ENCODE measurements around the gene B3GNT2. TPM values are rescaled to one million over a fixed set of nuclear protein-coding genes. Genes with fewer than 3 reads are reported as not detected.
A peak's percentile ranks its signal among the peaks of the same experiment; 100 is the strongest.

The B3GNT2 gene
- polyA plus RNA-seq, 1 of the 3 experiments (the other 2 are of a cell fraction): 6.3 TPM

GRCh38 chr2:62270728-62271127, 74.8 kb downstream of the B3GNT2 start:
- no peaks in the 10 kb centered on the region for H3K36me3 ChIP-seq (replicated peaks in 1 of 2; ENCODE audit: control insufficient read depth in 1 of 2, insufficient read depth in 2 of 2, low read length in 1 of 2)
- CTCF ChIA-PET: interaction anchor here (0.7 kb wide), 1 partner anchor 71 kb away, joined by 3 read pairs; no protein-coding TSS in a partner anchor
- H3K4me1 ChIP-seq (ENCODE audit: control insufficient read depth in 1 of 2, insufficient read depth in 2 of 2, low read depth in 1 of 2, low read length in 1 of 2): no peaks in the 10 kb centered on the region; a peak in 1 of 4 replicates
- WGBS (ENCODE audit: low lambda C conversion rate): 11% methylated on average over 3 of the region's 3 CpGs
- H3F3A ChIP-seq (replicated peaks; ENCODE audit: insufficient read depth): no peaks in the 10 kb centered on the region
- no peaks in the 10 kb centered on the region for H3K27me3 ChIP-seq (ENCODE audit: insufficient read depth)
- H3K4me3 ChIP-seq (ENCODE audit: low read depth in 2 of 2, low read length in 1 of 2): no peak overlapping the region
- DNase-seq: peak; percentile 49
- no peaks in the 10 kb centered on the region for H3K9me2 ChIP-seq
- no peak overlapping the region for H3K9ac ChIP-seq
- H3K4me2 ChIP-seq: no peak overlapping the region
- POLR2A ChIA-PET: no interaction called here
- no peak overlapping the region for H2AFZ ChIP-seq (ENCODE audit: low read depth)
- no peaks in the 10 kb centered on the region for H4K20me1 ChIP-seq (ENCODE audit: insufficient read depth)
- no peak overlapping the region for H3K27ac ChIP-seq (ENCODE audit: low read depth in 2 of 2, low read length in 1 of 2)
- H3K9me3 ChIP-seq: no peaks in the 10 kb centered on the region
- no peak for TF ChIP-seq NFIC (IDR thresholded peaks at IDR 0.05; ENCODE audit: borderline replicate concordance)
- no peak for TF ChIP-seq USF1 (IDR thresholded peaks at IDR 0.05; ENCODE audit: borderline replicate concordance, low read depth)
- TF ChIP-seq RCOR1 (IDR thresholded peaks at IDR 0.05; ENCODE audit: low read length): 0 out of 2 replicates have a peak, but pooled peaks have one; percentile 34
- no peaks in the 10 kb centered on the region for H3K79me2 ChIP-seq (ENCODE audit: insufficient read depth)

Small RNA genes within 50 kb of the gene (small RNA-seq; reads per million reads assigned to genes)
- 0 reads per million in 7 experiments for gene MIR5192
- 0 to 4.2 (median 0) reads per million in 7 experiments for gene RN7SL51P
